ENCODE results near the gene PLVAP. TPM values are rescaled to one million over a fixed set of nuclear protein-coding genes. Genes with fewer than 3 reads are reported as not detected.

The PLVAP gene
- total and polyA plus RNA-seq, 5 donors from 2014 or later = not detected

GRCh38 chr19:17398902-17399527, 21.9 kb upstream of the PLVAP start:
- Histone ChIP-seq H3K27me3 (ENCODE audit: control insufficient read depth, insufficient read depth, low read length) (no peaks in the 10 kb centered on the region), H3K36me3 (ENCODE audit: control insufficient read depth, insufficient read depth, low read length) (peaks cover 7% of the 10 kb centered on the region), H3K9me3 (ENCODE audit: control insufficient read depth in 2 of 2, low read length in 2 of 2) (no peaks in the 10 kb centered on the region), H3K4me3 (ENCODE audit: low read depth, low read length) (no peak overlapping the region), H3K4me1 (ENCODE audit: control insufficient read depth, insufficient read depth, low read length, poor library complexity, severe bottlenecking) (peaks cover 14% of the 10 kb centered on the region), H3K27ac (ENCODE audit: insufficient read depth, low read length, poor library complexity, severe bottlenecking) (no peak overlapping the region)
- Mint-ChIP-seq H3K27me3 (peaks cover 9% of the 10 kb centered on the region), H3K4me1 (peaks cover 0 to 22% (median 8%) of the 10 kb centered on the region in 4 donors), H3K4me3 (no peak overlapping the region), H3K9me3 (no peaks in the 10 kb centered on the region), H3K36me3 (peaks cover 3% of the 10 kb centered on the region), H3K27ac (peak overlapping the region in 1 of 3 donors; percentile 32)
- no peak for ATAC-seq (ENCODE audit: low read depth in 2 of 2)
- DNase-seq = no peak

GRCh38 chr19:17394891-17395415, 17.8 kb upstream of the PLVAP start:
- peak overlapping the region; percentile 67 to 84 (median 80) for H3K27ac Mint-ChIP-seq
- peak overlapping the region in 2 of 4 donors; percentile 33 to 56 for H3K4me3 Mint-ChIP-seq
- peak overlapping the region; percentile 15 for H3K27ac ChIP-seq (ENCODE audit: insufficient read depth, low read length, poor library complexity, severe bottlenecking)
- peak; percentile 15 to 25 for ATAC-seq (ENCODE audit: low read depth in 2 of 2)
- peaks cover 0 to 3% (median 0%) of the 10 kb centered on the region in 7 donors for H3K9me3 Mint-ChIP-seq
- peaks cover 3% of the 10 kb centered on the region for H3K36me3 Mint-ChIP-seq
- no peaks in the 10 kb centered on the region for H3K36me3 ChIP-seq (ENCODE audit: control insufficient read depth, insufficient read depth, low read length)
- H3K27me3 ChIP-seq (ENCODE audit: control insufficient read depth, insufficient read depth, low read length) = peaks cover 5% of the 10 kb centered on the region
- peaks cover 0 to 24% (median 14%) of the 10 kb centered on the region in 4 donors for H3K4me1 Mint-ChIP-seq
- peaks cover 18% of the 10 kb centered on the region for H3K27me3 Mint-ChIP-seq
- H3K9me3 ChIP-seq (ENCODE audit: control insufficient read depth in 2 of 2, low read length in 2 of 2) = no peaks in the 10 kb centered on the region
- peak; percentile 20 to 81 (median 31) for DNase-seq
- peaks cover 30% of the 10 kb centered on the region for H3K4me1 ChIP-seq (ENCODE audit: control insufficient read depth, insufficient read depth, low read length, poor library complexity, severe bottlenecking)
- no peak overlapping the region for H3K4me3 ChIP-seq (ENCODE audit: low read depth, low read length)

GRCh38 chr19:17393914-17394313, 16.8 kb upstream of the PLVAP start, which contains the start of gene CCDC194:
TSS of gene CCDC194 (minus strand) at chr19:17394196. CDS start at chr19:17394158, 38 bp downstream.
- DNase-seq = no peak
- Histone ChIP-seq H3K4me1 (ENCODE audit: control insufficient read depth, insufficient read depth, low read length, poor library complexity, severe bottlenecking) (peaks cover 30% of the 10 kb centered on the region), H3K27ac (ENCODE audit: insufficient read depth, low read length, poor library complexity, severe bottlenecking) (peak within 1 kb of the TSS; percentile 15), H3K27me3 (ENCODE audit: control insufficient read depth, insufficient read depth, low read length) (peaks cover 6% of the 10 kb centered on the region), H3K9me3 (ENCODE audit: control insufficient read depth in 2 of 2, low read length in 2 of 2) (peaks cover 0 to 2% of the 10 kb centered on the region in 2 experiments), H3K4me3 (ENCODE audit: low read depth, low read length) (no peak within 1 kb of the TSS), H3K36me3 (ENCODE audit: control insufficient read depth, insufficient read depth, low read length) (no peaks in the 10 kb centered on the region)
- Mint-ChIP-seq H3K27ac (peak within 1 kb of the TSS; percentile 67 to 84 (median 80)), H3K36me3 (peaks cover 3% of the 10 kb centered on the region), H3K9me3 (peaks cover 0 to 3% (median 0%) of the 10 kb centered on the region in 7 donors), H3K4me1 (peaks cover 0 to 25% (median 14%) of the 10 kb centered on the region in 4 donors), H3K27me3 (peaks cover 18% of the 10 kb centered on the region), H3K4me3 (peak within 1 kb of the TSS in 3 of 4 donors; percentile 33 to 56 (median 41))
- no peak for ATAC-seq (ENCODE audit: low read depth in 2 of 2)

GRCh38 chr19:17393002-17393401, 15.9 kb upstream of the PLVAP start:
- peaks cover 3% of the 10 kb centered on the region for H3K36me3 Mint-ChIP-seq
- Histone ChIP-seq H3K27me3 (ENCODE audit: control insufficient read depth, insufficient read depth, low read length) (peaks cover 6% of the 10 kb centered on the region), H3K36me3 (ENCODE audit: control insufficient read depth, insufficient read depth, low read length) (no peaks in the 10 kb centered on the region), H3K27ac (ENCODE audit: insufficient read depth, low read length, poor library complexity, severe bottlenecking) (no peak overlapping the region), H3K4me1 (ENCODE audit: control insufficient read depth, insufficient read depth, low read length, poor library complexity, severe bottlenecking) (peaks cover 30% of the 10 kb centered on the region), H3K9me3 (ENCODE audit: control insufficient read depth in 2 of 2, low read length in 2 of 2) (peaks cover 0 to 2% of the 10 kb centered on the region in 2 experiments), H3K4me3 (ENCODE audit: low read depth, low read length) (no peak overlapping the region)
- H3K9me3 Mint-ChIP-seq = peaks cover 0 to 3% (median 0%) of the 10 kb centered on the region in 7 donors
- peak overlapping the region in 1 of 3 donors; percentile 47 for H3K27ac Mint-ChIP-seq
- no peak for ATAC-seq (ENCODE audit: low read depth in 2 of 2)
- no peak for DNase-seq
- H3K4me1 Mint-ChIP-seq = peaks cover 0 to 25% (median 14%) of the 10 kb centered on the region in 4 donors
- H3K4me3 Mint-ChIP-seq = peak overlapping the region in 1 of 4 donors; percentile 41
- H3K27me3 Mint-ChIP-seq = peaks cover 23% of the 10 kb centered on the region

- H3K27me3 Mint-ChIP-seq = peaks cover 25% of the 10 kb centered on the region
- H3K9me3 Mint-ChIP-seq = peaks cover 0 to 3% (median 0%) of the 10 kb centered on the region in 7 donors
- H3K4me1 Mint-ChIP-seq = peaks cover 0 to 25% (median 14%) of the 10 kb centered on the region in 4 donors
- no peaks in the 10 kb centered on the region for H3K36me3 Mint-ChIP-seq
- Histone ChIP-seq H3K9me3 (ENCODE audit: control insufficient read depth in 2 of 2, low read length in 2 of 2) (peaks cover 0 to 2% of the 10 kb centered on the region in 2 experiments), H3K36me3 (ENCODE audit: control insufficient read depth, insufficient read depth, low read length) (no peaks in the 10 kb centered on the region), H3K4me3 (ENCODE audit: low read depth, low read length) (peak overlapping the region; percentile 77), H3K27me3 (ENCODE audit: control insufficient read depth, insufficient read depth, low read length) (peaks cover 6% of the 10 kb centered on the region), H3K27ac (ENCODE audit: insufficient read depth, low read length, poor library complexity, severe bottlenecking) (no peak overlapping the region), H3K4me1 (ENCODE audit: control insufficient read depth, insufficient read depth, low read length, poor library complexity, severe bottlenecking) (peaks cover 30% of the 10 kb centered on the region)
- H3K27ac Mint-ChIP-seq = peak overlapping the region in 1 of 3 donors; percentile 25
- H3K4me3 Mint-ChIP-seq = peak overlapping the region; percentile 38 to 82 (median 66)
- DNase-seq (no peak), ATAC-seq (ENCODE audit: low read depth in 2 of 2) (peak; percentile 22 to 32)
These were observed 14.4 kb upstream of the PLVAP start for GRCh38 chr19:17391371-17392151.

- H3K36me3 Mint-ChIP-seq = no peaks in the 10 kb centered on the region
- peaks cover 25% of the 10 kb centered on the region for H3K27me3 Mint-ChIP-seq
- peaks cover 0 to 27% (median 17%) of the 10 kb centered on the region in 4 donors for H3K4me1 Mint-ChIP-seq
- H3K27ac ChIP-seq (ENCODE audit: insufficient read depth, low read length, poor library complexity, severe bottlenecking) = no peak overlapping the region
- peak; percentile 80 to 89 (median 83) for DNase-seq
- peak overlapping the region; percentile 51 for H3K4me3 ChIP-seq (ENCODE audit: low read depth, low read length)
- no peaks in the 10 kb centered on the region for H3K36me3 ChIP-seq (ENCODE audit: control insufficient read depth, insufficient read depth, low read length)
- peak overlapping the region; percentile 58 to 91 (median 86) for H3K4me3 Mint-ChIP-seq
- ATAC-seq (ENCODE audit: low read depth in 2 of 2) = peak; percentile 92 to 96
- peaks cover 30% of the 10 kb centered on the region for H3K4me1 ChIP-seq (ENCODE audit: control insufficient read depth, insufficient read depth, low read length, poor library complexity, severe bottlenecking)
- H3K27me3 ChIP-seq (ENCODE audit: control insufficient read depth, insufficient read depth, low read length) = peaks cover 6% of the 10 kb centered on the region
- peaks cover 0 to 3% (median 0%) of the 10 kb centered on the region in 7 donors for H3K9me3 Mint-ChIP-seq
- H3K9me3 ChIP-seq (ENCODE audit: control insufficient read depth in 2 of 2, low read length in 2 of 2) = peaks cover 0 to 2% of the 10 kb centered on the region in 2 experiments
- peak overlapping the region; percentile 62 to 88 (median 63) for H3K27ac Mint-ChIP-seq
These were observed 13.7 kb upstream of the PLVAP start for GRCh38 chr19:17390665-17391370.
